Measurements from ENCODE around the gene ACACB.

DNA sequence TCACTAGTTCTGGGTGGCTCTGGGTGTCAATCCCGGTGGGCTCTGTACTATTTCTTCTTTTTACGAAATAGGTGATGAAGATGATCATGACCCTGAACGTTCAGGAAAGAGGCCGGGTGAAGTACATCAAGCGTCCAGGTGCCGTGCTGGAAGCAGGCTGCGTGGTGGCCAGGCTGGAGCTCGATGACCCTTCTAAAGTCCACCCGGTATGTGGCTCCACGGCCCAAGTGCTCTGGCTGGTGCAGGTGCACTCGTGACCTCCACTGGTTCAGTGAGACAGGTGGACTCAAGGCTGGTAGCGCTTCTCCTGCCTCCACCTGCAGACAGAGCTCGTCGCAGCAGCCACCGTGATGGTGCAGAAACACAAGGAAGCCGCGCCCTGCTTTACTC lies 85.1 kb downstream of the ACACB start:
- TF ChIP-seq, protein P1, sequence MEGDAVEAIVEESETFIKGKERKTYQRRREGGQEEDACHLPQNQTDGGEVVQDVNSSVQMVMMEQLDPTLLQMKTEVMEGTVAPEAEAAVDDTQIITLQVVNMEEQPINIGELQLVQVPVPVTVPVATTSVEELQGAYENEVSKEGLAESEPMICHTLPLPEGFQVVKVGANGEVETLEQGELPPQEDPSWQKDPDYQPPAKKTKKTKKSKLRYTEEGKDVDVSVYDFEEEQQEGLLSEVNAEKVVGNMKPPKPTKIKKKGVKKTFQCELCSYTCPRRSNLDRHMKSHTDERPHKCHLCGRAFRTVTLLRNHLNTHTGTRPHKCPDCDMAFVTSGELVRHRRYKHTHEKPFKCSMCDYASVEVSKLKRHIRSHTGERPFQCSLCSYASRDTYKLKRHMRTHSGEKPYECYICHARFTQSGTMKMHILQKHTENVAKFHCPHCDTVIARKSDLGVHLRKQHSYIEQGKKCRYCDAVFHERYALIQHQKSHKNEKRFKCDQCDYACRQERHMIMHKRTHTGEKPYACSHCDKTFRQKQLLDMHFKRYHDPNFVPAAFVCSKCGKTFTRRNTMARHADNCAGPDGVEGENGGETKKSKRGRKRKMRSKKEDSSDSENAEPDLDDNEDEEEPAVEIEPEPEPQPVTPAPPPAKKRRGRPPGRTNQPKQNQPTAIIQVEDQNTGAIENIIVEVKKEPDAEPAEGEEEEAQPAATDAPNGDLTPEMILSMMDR (IDR thresholded peaks at IDR 0.05; ENCODE audit: low read length) = no peak
- no peak for TF ChIP-seq EZH2 (IDR thresholded peaks at IDR 0.05; ENCODE audit: borderline replicate concordance, low read length)

Data from OCI-LY1 (cell line).